NCI-H1092 treated with DMSO at 0.1 percent for 48 hours (cell line): ENCODE data around the gene TMEM154.
"Not testable (repeated sequence)": the region's sequence is repeated elsewhere in the genome, so short reads cannot be mapped to it uniquely, and the experiment has no call there.

Source experiments
- DNase-seq: peaks from one replicate; lab custom pipeline; 2025; lab: John Stamatoyannopoulos, UW

TMEM154 gene

DNA sequence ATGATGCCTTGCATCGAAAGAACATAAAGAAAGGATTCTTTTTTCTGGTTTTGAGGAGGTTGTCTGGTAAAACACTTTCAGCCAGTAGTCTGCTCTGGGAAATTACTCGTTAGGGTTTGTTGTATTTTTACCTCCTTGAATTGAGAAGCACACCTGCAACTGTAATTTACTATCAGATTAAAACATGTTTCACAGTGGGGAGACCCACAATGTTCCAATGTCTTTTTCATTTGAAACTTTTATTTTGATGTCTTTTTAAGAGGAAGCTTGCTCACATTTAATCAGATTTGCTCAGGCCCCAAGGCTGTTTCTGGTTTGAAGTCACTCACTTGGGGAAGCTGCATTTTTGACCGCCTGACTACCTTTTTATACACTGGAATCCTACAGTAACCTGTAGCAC, 12.0 kb downstream of the TMEM154 start:
- no peak for DNase-seq

GRCh38 chr4:152666946-152667345, 12.9 kb downstream of the TMEM154 start:
- DNase-seq, result no peak

- no peak for DNase-seq
These were observed 14.0 kb downstream of the TMEM154 start for GRCh38 chr4:152665691-152666395.

- not testable (repeated sequence) for DNase-seq
These were observed 15.8 kb downstream of the TMEM154 start for GRCh38 chr4:152664067-152664378.

DNA sequence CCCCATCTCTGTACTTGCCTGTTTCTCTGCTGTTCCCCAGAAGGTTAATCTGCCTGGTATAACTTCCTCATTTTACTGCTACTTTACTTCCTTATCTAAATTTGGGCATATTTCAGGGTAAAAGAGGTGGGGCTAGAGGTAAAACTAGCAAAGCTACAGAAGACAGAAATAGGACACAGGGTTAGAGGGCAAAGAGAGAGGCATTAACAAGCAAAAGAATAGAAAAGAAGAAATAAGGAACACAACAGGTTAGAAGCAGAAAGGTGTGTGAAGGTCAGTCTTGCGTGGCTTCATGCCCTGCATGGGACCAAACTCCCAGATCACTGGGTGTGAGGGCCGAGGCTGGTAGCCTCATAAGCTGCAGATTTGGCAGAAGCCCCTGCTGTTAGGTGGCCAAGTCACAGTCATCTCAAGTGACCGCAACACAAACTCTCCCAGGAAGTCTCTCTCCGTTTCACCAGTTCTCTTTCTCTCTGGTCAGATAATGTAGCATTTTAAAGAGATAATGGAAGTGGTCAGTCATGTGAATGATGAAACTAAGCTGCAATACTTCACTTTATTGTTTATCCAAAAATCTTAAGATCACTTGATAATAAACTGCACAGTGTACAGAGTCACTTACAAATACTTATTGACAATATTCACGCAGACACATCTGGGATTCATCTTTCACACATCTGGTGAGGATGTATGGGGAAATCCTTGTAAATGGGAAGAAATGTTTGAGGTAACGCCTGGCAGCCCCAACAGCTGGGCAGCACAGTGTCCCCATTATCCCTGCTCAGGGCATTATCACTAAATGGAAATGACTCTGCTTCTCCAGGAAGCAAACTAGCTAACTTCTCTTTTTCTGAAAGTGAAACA, 16.4 kb downstream of the TMEM154 start:
- no peak for DNase-seq

DNA sequence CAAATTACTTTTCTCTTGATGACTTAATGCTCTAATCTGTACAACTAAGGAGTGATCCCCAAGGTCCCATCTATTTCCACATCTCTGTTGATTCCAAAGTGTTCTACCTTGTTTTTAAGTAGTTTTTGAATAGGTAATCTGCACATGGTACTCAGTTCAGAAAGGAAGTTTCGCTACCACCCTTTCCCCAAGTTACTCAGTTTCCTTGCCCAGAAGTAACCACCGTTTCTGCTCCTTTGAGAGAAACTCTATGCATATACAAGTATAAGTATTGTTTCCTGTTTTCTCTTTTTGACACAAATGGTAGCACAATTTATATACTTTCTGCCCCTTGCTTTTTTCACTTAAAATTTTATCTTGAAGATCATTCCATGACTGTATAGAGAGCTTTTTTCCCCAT, 18.1 kb downstream of the TMEM154 start:
- DNase-seq, result no peak

DNA sequence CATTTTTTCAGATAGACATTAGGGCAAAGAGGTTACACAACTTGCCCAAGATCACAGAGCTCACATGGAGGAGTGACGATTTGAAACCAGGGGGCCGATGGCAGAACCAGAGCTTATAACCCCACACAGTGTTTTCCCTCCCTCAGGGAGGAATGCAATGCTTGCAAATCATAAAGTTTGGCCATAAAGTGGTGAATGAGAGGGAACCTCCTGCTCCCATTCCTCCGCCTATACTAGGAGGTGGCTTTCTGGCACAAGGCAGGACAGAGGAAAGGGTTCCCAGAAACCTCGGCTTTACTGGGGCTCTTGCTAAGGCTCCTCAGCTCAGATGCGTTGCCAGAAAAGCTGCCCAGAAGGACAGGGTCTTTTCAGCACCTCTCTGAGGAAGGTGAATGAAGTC, 19.3 kb downstream of the TMEM154 start:
- no peak for DNase-seq

GRCh38 chr4:152659806-152660205, 20.0 kb downstream of the TMEM154 start:
- no peak for DNase-seq

- DNase-seq, result no peak
These were observed 22.1 kb downstream of the TMEM154 start for GRCh38 chr4:152657657-152658056.

DNA sequence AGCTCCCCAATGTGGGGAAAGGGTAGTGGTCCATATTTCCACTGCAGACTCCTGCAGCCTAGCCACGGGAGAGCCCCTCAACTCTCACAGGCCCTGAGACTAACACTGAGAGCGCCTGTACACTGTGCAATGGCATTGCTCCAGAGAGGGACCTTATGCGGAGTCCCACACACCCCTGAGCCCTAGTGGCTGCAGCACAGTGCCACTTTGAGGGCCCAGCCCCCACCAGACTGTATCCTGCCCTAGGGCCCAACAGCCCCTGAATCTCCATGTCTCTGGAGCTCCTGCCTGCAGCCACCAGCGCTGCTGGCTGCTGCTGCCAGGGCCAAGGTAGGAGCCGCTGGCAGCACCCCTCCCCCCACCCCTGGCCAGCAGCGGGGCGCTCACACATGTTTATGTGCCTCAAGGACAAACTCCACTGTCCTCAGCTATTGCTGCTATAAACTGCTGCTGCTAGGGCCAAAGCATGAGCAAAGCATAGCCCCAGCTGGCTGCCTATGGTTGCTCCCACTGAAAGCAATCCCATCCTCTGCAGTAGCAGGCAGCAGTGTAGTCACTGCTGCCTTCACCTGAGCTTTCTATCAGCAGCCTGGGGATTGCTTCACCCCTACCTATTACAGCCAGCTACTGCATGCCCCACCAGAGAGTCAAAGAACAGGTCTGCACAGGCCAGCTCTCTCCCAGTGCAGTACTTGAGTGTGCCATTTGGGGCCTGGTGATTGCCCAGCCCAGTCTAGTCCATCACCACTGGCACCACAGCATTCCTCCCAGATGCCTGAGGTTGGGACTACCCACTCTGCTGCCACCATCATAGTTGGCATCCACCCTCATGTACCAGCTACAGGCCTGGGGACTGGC, 24.3 kb downstream of the TMEM154 start:
- no peak for DNase-seq

GRCh38 chr4:152652102-152652501, 27.7 kb downstream of the TMEM154 start:
- DNase-seq, result no peak

DNA sequence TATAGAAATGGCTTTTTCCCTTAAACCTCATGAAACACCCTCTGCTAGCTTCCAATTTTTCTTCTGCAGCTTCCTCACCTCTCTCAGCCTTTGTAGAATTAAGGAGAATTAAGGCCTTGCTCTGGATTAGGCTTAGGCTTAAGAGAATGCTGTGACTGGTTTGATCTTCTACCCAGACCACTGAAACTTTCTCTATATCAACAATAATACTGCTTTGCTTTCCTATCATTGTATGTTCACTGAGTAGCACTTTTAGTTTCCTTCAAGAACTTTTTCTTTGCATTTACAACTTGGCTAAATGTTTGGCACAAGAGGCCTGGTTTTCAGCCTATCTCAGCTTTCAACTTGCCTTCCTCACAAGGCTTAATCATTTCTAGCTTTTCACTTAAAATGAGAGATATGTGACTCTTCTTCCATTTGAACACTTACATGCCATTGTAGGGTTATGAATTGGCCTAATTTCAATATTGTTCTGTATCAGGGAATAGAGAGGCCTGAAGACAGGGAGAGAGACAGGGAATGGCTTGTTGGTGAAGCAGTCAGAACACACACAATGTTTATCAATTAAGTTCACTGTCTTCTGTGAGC, 28.2 kb downstream of the TMEM154 start:
- no peak for DNase-seq

GRCh38 chr4:152646221-152646620, 33.6 kb downstream of the TMEM154 start:
- DNase-seq, result no peak

DNA sequence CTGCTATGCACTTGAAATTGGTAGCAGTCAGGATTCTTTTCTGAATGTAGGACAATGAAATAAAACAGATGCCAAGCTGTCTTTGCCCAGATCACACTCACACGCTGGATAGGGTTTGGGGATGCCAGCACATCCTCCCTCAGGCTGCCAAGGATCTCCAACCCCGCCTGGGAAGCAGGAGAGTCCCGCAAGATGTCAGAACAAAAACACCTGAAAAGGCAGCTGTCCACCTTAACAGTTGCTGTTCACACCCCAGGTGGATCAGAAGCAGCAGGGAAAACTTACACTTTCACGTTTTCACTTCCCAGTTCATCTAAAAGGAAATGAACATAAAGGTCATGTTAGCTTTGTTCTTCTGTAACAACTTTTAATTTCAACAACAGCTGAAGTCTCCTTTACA, 35.7 kb downstream of the TMEM154 start:
- no peak for DNase-seq

DNA sequence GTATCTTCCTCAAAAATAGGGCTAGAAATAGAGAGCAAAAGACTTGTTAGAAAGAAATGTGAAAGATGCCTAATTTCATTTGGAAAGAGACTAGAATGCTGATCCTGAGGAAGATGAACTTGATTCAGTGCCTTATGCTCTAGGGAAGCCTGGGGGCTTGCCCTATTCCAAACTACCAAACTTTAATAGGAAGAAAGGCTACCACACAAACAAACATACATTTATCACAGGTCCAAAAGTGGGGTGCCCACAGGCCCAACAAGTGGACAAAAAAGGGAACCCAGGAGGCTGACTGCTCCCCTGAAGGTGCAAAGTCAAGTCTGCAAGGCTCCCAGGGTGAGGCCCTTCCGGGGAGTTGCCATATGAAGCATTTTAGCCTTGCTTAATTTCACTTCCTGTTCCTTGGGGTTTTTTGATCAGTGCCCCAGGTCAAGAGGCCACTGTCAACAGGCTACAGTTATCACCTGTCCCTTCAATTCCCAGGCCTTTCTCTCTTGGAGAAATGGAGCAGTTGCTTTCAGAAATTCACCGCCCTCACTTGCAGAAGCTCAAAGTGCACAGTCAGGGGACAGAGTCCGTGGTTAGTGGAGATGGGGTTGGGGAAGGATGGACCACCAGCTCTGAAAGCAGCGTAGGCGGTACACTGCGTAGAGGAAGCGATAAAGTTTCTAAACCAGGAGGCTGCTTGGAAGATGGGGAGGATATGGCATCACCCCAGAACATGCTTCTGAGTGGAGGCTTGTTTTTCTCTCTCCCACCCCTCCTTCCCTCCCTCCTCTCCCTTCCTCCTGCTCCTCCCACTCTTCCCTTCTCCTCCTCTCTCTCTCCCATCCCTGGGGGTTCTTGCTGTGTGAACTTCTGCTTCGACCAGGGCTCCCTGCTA, 36.4 kb downstream of the TMEM154 start:
- DNase-seq, result no peak

GRCh38 chr4:152640058-152640921, 39.5 kb downstream of the TMEM154 start:
- peak; percentile 55 for DNase-seq

GRCh38 chr4:152635851-152636250, 43.9 kb downstream of the TMEM154 start:
- no peak for DNase-seq

- DNase-seq, result no peak
These were observed 45.6 kb downstream of the TMEM154 start for GRCh38 chr4:152634110-152634760.

DNA sequence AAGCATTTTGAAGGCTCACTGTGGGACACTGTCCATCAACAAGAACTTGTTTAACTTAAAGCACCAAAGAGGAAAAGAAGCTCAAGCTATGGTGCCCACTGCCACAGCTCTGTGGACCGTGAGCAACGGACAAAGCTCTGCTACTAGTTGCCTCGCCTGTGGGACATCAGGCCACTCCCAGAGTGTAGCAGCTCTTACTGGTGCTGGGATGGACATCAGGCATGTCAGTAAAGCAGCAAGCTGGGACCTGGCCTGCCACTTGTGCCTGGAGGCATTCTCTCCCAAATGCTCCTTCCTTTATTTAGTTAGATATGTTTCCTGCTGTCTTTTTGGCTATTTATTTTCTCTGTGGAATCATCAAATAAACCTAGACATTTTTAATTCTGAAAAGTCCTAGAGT, 46.7 kb downstream of the TMEM154 start:
- DNase-seq, result no peak

DNA sequence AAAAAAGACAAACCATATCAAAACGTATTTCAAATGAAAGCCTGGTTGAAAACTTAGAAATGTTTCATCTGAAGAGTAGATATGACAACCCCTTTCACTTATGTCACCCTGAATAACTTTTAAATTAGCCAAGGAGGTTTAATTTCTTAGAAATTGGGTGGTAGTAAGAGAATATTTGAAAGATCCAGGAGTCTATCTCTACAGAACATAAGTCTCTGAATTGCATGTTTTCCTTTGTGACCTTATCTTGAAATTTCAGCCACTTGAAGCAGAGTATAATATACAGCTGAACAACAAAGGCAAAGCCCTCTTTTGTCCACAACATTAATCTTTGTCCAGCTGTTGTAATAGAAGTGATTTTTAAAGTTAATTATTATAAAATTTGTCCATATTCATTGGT, 49.5 kb downstream of the TMEM154 start:
- no peak for DNase-seq
